HCEC 1CT (cell line): ENCODE results near the gene ACCSL.

Experiments used
- DNase-seq: peaks from one replicate; pipeline ENCODE4 v3.0.0-alpha.2; 2017

The ACCSL gene

GRCh38 chr11:44104481-44105294 is 56.9 kb downstream of the ACCSL start:
- DNase-seq = peak; percentile 38

- DNase-seq = no peak
Measured at GRCh38 chr11:44108260-44108659, 60.5 kb downstream of the ACCSL start.
